ENCODE measurements around the gene KRTAP4-2.

GRCh38 chr17:41133880-41134735 is 43.9 kb downstream of the KRTAP4-2 start:
- no peak for TF ChIP-seq CTCF (IDR thresholded peaks at IDR 0.05; ENCODE audit: extremely low read depth in 1 of 2, insufficient read depth in 1 of 2, low read depth in 1 of 2, low read length in 2 of 2)
- TF ChIP-seq MYC (IDR thresholded peaks at IDR 0.05; ENCODE audit: low read depth, low read length), result no peak
- no peak for TF ChIP-seq EZH2 (IDR thresholded peaks at IDR 0.05; ENCODE audit: borderline replicate concordance, low read depth, low read length, severe bottlenecking)
